Endothelial cell of umbilical vein (primary cell): ENCODE results near the gene CCNY. TPM values are rescaled to one million over a fixed set of nuclear protein-coding genes. Genes with fewer than 3 reads are reported as not detected.

ENCODE experiments used
- BruUV-seq: library from RNA; stranded (reverse); fragments of 400-500 nt; replicated peaks from 2 replicates; lab custom pipeline; 2021; lab: Mats Ljungman, UMichigan
- CTCF ChIA-PET: fragments of 300-600, 350-600 bp; sonication (Branson Sonifier 250); formaldehyde crosslinking; loops from one replicate; lab custom pipeline; 2021; ENCODE audit warnings: antibody characterized with exemption, inconsistent platforms; lab: Charles Lee
- POLR2A ChIA-PET: fragments of 300-600, 350-600 bp; sonication (Branson Sonifier 250); formaldehyde crosslinking; loops from one replicate; lab custom pipeline; 2021; ENCODE audit warnings: antibody characterized with exemption, inconsistent platforms; lab: Charles Lee
- DNase-seq: peaks from one replicate; pipeline ENCODE4 v3.0.0-alpha.2; 2011; ENCODE audit warnings: low read depth, low spot score
- FAIRE-seq: peaks from 2 replicates; lab custom pipeline; 2011; peaks lifted over from hg19 to GRCh38; lab: Jason Lieb, UNC
- H2AFZ ChIP-seq: 2 replicates; pipeline ENCODE4 v1.6.0; 2012; ENCODE audit warnings: low read depth, low read length, control low read depth, inconsistent platforms
- H3K27ac ChIP-seq: 2 replicates; pipeline ENCODE4 v1.5.1; 2011; ENCODE audit warnings: low read depth, mild to moderate bottlenecking, control low read depth, low read length, moderate library complexity; ENCODE audit not compliant: insufficient read depth
- H3K27me3 ChIP-seq, 2 experiments: 2 replicates each; pipeline versions ENCODE4 v1.6.0 to v1.6.1; 2011; ENCODE audit warnings: low read length in 2 of 2, mixed read lengths in 1 of 2; ENCODE audit not compliant: control insufficient read depth in 2 of 2, insufficient read depth in 2 of 2
- H3K36me3 ChIP-seq, 2 experiments: 2 replicates in 1 of 2; 3 replicates in 1 of 2; pipeline ENCODE4 v1.5.1; 2011; ENCODE audit warnings: low read length in 2 of 2, mild to moderate bottlenecking in 1 of 2, moderate library complexity in 1 of 2; ENCODE audit not compliant: control insufficient read depth in 2 of 2, insufficient read depth in 2 of 2; ENCODE audit errors: extremely low read depth in 1 of 2
- H3K4me1 ChIP-seq: 3 replicates; pipeline ENCODE4 v1.5.1; 2011; ENCODE audit warnings: mild to moderate bottlenecking, low read length; ENCODE audit not compliant: control insufficient read depth, insufficient read depth; ENCODE audit errors: extremely low read depth
- H3K4me2 ChIP-seq: 2 replicates; pipeline ENCODE4 v1.6.1; 2011; ENCODE audit warnings: low read length, control low read depth, mixed read lengths; ENCODE audit not compliant: insufficient read depth
- H3K4me3 ChIP-seq, 3 experiments: fragments of 200-600 bp in 1 of 3; sonication (generic), shearing (Covaris generic) in 1 of 3; replicated peaks in 1 of 3; 2 replicates each; pipeline ENCODE4 v1.5.1; 2011 to 2016; ENCODE audit warnings: control low read depth in 3 of 3, low read length in 3 of 3, mild to moderate bottlenecking in 2 of 3, inconsistent platforms in 1 of 3, low read depth in 1 of 3, moderate library complexity in 1 of 3; ENCODE audit not compliant: insufficient read depth in 1 of 3
- H3K79me2 ChIP-seq: 2 replicates; pipeline ENCODE4 v1.6.0; 2012; ENCODE audit warnings: low read length, inconsistent platforms; ENCODE audit not compliant: control insufficient read depth, insufficient read depth
- H3K9ac ChIP-seq: replicated peaks from 2 replicates; pipeline ENCODE3; 2011; ENCODE audit warnings: low read length, control low read depth; ENCODE audit not compliant: insufficient read depth; ENCODE audit errors: extremely low read depth
- H3K9me1 ChIP-seq: replicated peaks from 3 replicates; pipeline ENCODE4 v1.6.0; 2011; ENCODE audit warnings: mild to moderate bottlenecking, low read length; ENCODE audit not compliant: control insufficient read depth, insufficient read depth; ENCODE audit errors: extremely low read depth
- H3K9me3 ChIP-seq: replicated peaks from 2 replicates; pipeline ENCODE4 v1.5.1; 2012; ENCODE audit warnings: low read length, inconsistent platforms; ENCODE audit not compliant: control insufficient read depth, insufficient read depth
- H4K20me1 ChIP-seq: replicated peaks from 2 replicates; pipeline ENCODE3; 2011; ENCODE audit warnings: mild to moderate bottlenecking, low read length; ENCODE audit not compliant: control insufficient read depth, insufficient read depth; ENCODE audit errors: extremely low read depth
- EZH2 ChIP-seq: IDR thresholded peaks from 2 replicates; pipeline ENCODE4 v1.6.1; 2012; ENCODE audit warnings: borderline replicate concordance, low read depth, mild to moderate bottlenecking, moderate library complexity, low read length, inconsistent platforms; ENCODE audit not compliant: severe bottlenecking
- FOS ChIP-seq: IDR thresholded peaks from 2 replicates; pipeline ENCODE4 v1.6.1; 2011; ENCODE audit warnings: mild to moderate bottlenecking, low read length, moderate library complexity, borderline replicate concordance; ENCODE audit not compliant: insufficient read depth
- GATA2 ChIP-seq: IDR thresholded peaks from 2 replicates; pipeline ENCODE4 v1.7.0; 2011; ENCODE audit warnings: low read depth, mild to moderate bottlenecking, moderate library complexity, mixed read lengths, low read length; ENCODE audit not compliant: insufficient read length, insufficient read depth
- JUN ChIP-seq: IDR thresholded peaks from 2 replicates; pipeline ENCODE4 v1.6.1; 2011; ENCODE audit warnings: borderline replicate concordance, low read depth; ENCODE audit not compliant: insufficient read length, insufficient read depth
- MYC ChIP-seq: IDR thresholded peaks from one replicate; pipeline ENCODE4 v1.6.1; 2011; ENCODE audit warnings: mild to moderate bottlenecking, low read depth, low read length
- POLR2A ChIP-seq: IDR thresholded peaks from 2 replicates; pipeline ENCODE4 v1.6.1; 2012; ENCODE audit warnings: low read depth, mild to moderate bottlenecking, control low read depth, low read length
- POLR2AphosphoS5 ChIP-seq: IDR thresholded peaks from 2 replicates; pipeline ENCODE4 v1.6.1; 2012; ENCODE audit warnings: low read depth, mild to moderate bottlenecking, control low read depth, low read length, moderate library complexity; ENCODE audit not compliant: insufficient read depth
- dilution Hi-C: fragments of 300-500 bp; cut with MboI; formaldehyde crosslinking; loops from one replicate; pipeline ENCODE4 v1.15.0; 2019; ENCODE audit warnings: low sequenced_read_pairs; ENCODE audit not compliant: extremely low pct_ligation_motif_present
- intact Hi-C: fragments of 100-400 bp; cut with micrococcal nuclease; formaldehyde crosslinking; loops from one replicate; pipeline ENCODE4 v1.10.0; 2022
- polyA plus RNA-seq, 4 experiments: library from polyadenylated mRNA; depleted of rRNA in 3 of 4; stranded (reverse) in 3 of 4; unstranded in 1 of 4; fragments of >200 nt; gene quantifications; 2 replicates each; pipeline versions ENCODE4 v1.2.1 to v1.2.3, GENCODE V29; 2011 to 2012; ENCODE audit warnings: missing spikeins in 1 of 4
- total RNA-seq: library from RNA; stranded (reverse); gene quantifications from 2 replicates; pipeline ENCODE4 v1.2.3, GENCODE V29; 2021
- TF ChIP-seq, protein P1 (sequence below), 2 donors: IDR thresholded peaks; 1 replicate in 1 of 2; 2 replicates in 1 of 2; pipeline ENCODE4 v1.5.1; 2011; ENCODE audit warnings: low read length in 2 of 2, mild to moderate bottlenecking in 2 of 2, moderate library complexity in 2 of 2, control low read depth in 1 of 2, inconsistent platforms in 1 of 2, low read depth in 1 of 2; ENCODE audit not compliant: insufficient read depth in 1 of 2; ENCODE audit errors: extremely low read depth in 1 of 2
- TF ChIP-seq, protein P2 (sequence below): IDR thresholded peaks from 2 replicates; pipeline ENCODE4 v1.6.1; 2011; ENCODE audit not compliant: insufficient read depth, insufficient read length

CCNY gene
- total and polyA plus RNA-seq, 2 donors (not counting 3 experiments of a cell fraction or from before 2014, with no cell fraction given): 61.5 to 107 TPM

DNA sequence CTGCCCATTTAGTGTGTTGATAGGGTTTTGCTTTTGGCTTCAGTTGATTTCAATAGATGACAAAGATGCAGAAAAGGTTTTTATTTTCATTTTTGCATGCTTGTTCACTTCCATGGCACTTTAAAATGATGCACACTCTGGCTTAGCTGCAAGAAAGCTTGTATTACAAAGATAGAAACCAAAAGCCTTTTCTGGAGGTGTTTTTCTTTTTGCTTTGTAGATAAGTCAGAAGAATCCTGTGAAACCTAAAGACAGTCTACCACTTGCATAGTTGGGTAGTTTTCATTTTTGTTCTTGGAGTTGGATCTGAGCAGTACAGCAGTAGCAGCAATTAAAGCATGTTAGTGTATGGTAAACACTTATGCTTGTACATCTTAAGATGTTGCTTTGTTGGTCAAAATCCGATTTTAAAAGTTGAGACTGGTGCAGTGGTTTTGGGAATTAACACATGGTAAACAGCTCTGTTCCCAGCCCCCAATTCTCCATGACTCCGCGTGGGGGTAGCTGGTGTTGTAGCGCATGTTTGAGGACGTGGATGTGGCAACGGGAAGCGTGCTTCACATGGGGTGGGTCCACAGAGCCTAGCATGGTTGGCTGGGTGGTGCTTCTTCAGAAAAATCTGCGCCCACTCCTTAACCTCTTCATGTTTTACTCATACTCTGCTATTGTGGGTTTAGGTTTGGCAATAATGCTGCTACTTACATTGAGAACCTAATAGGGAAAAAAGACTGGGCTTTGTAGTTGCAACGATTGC is 19.8 kb downstream of the CCNY start:
- intact Hi-C loops (no loop called here), dilution Hi-C loops (no loop called here)
- CTCF ChIA-PET: no interaction called here
- no peak overlapping the region for H3K9ac ChIP-seq
- POLR2A ChIA-PET: interaction anchor here (0.5 kb wide), 1 partner anchor 64 kb away, joined by 4 read pairs; no protein-coding TSS in a partner anchor
- H3K9me3 ChIP-seq: no peaks in the 10 kb centered on the region
- no peak overlapping the region for H2AFZ ChIP-seq
- FAIRE-seq (no peak), DNase-seq (no peak)
- no peak overlapping the region for H3K4me3 ChIP-seq
- H3K79me2 ChIP-seq: peaks cover 96% of the 10 kb centered on the region
- H3K27ac ChIP-seq: no peak overlapping the region
- no peaks in the 10 kb centered on the region for H3K27me3 ChIP-seq
- H3K4me1 ChIP-seq: no peaks in the 10 kb centered on the region
- peaks cover under 1% of the 10 kb centered on the region for H4K20me1 ChIP-seq
- no peaks in the 10 kb centered on the region for H3K9me1 ChIP-seq
- TF ChIP-seq FOS (no peak), POLR2A (no peak), EZH2 (no peak), JUN (no peak), MYC (no peak), GATA2 (no peak), POLR2AphosphoS5 (no peak)
- TF ChIP-seq, protein P1, sequence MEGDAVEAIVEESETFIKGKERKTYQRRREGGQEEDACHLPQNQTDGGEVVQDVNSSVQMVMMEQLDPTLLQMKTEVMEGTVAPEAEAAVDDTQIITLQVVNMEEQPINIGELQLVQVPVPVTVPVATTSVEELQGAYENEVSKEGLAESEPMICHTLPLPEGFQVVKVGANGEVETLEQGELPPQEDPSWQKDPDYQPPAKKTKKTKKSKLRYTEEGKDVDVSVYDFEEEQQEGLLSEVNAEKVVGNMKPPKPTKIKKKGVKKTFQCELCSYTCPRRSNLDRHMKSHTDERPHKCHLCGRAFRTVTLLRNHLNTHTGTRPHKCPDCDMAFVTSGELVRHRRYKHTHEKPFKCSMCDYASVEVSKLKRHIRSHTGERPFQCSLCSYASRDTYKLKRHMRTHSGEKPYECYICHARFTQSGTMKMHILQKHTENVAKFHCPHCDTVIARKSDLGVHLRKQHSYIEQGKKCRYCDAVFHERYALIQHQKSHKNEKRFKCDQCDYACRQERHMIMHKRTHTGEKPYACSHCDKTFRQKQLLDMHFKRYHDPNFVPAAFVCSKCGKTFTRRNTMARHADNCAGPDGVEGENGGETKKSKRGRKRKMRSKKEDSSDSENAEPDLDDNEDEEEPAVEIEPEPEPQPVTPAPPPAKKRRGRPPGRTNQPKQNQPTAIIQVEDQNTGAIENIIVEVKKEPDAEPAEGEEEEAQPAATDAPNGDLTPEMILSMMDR (IDR thresholded peaks at IDR 0.05; ENCODE audit: extremely low read depth in 1 of 2, insufficient read depth in 1 of 2, low read depth in 1 of 2, low read length in 2 of 2): no peak
- TF ChIP-seq, protein P2, sequence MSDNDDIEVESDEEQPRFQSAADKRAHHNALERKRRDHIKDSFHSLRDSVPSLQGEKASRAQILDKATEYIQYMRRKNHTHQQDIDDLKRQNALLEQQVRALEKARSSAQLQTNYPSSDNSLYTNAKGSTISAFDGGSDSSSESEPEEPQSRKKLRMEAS: no peak
- no TSS peak for BruUV-seq
- no peak overlapping the region for H3K4me2 ChIP-seq
- H3K36me3 ChIP-seq: no peaks in the 10 kb centered on the region
